GM12865 (cell line): ENCODE measurements around the gene FNDC1.

ENCODE experiments used
- DNase-seq: peaks from one replicate; pipeline ENCODE4 v3.0.0; 2010; ENCODE audit warnings: low read depth
- H3K4me3 ChIP-seq: 2 replicates; pipeline ENCODE4 v1.5.1; 2011; ENCODE audit warnings: mild to moderate bottlenecking, low read depth, low read length, control low read depth
- TF ChIP-seq, protein P1 (sequence below): IDR thresholded peaks from 2 replicates; pipeline ENCODE4 v1.5.1; 2011; ENCODE audit warnings: low read length, control low read depth, low read depth, inconsistent platforms; ENCODE audit not compliant: insufficient read depth; ENCODE audit errors: missing control alignments

FNDC1 gene

DNA sequence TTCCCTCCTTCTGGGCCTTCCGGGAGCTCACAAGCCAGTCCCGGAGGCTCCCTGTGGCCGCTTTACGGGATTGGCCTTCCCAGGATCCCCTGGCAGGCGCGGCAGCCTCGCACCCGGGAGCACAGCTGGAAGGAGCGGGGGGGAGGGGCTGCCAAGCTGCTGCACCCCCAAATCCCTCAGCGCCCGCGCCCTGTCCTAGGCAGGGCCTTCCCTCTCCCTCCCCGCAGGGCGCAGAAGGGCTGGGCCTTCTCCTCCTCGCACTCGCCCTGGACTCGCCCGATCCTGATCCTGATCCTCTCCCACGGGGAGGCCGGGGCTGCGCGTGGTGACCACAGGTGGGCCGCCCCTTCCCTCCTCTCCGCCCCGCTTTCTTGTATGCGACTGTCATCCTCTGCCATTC lies 146.4 kb downstream of the FNDC1 start:
- TF ChIP-seq, protein P1, sequence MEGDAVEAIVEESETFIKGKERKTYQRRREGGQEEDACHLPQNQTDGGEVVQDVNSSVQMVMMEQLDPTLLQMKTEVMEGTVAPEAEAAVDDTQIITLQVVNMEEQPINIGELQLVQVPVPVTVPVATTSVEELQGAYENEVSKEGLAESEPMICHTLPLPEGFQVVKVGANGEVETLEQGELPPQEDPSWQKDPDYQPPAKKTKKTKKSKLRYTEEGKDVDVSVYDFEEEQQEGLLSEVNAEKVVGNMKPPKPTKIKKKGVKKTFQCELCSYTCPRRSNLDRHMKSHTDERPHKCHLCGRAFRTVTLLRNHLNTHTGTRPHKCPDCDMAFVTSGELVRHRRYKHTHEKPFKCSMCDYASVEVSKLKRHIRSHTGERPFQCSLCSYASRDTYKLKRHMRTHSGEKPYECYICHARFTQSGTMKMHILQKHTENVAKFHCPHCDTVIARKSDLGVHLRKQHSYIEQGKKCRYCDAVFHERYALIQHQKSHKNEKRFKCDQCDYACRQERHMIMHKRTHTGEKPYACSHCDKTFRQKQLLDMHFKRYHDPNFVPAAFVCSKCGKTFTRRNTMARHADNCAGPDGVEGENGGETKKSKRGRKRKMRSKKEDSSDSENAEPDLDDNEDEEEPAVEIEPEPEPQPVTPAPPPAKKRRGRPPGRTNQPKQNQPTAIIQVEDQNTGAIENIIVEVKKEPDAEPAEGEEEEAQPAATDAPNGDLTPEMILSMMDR = no peak
- H3K4me3 ChIP-seq = no peak overlapping the region
- DNase-seq = no peak

DNA sequence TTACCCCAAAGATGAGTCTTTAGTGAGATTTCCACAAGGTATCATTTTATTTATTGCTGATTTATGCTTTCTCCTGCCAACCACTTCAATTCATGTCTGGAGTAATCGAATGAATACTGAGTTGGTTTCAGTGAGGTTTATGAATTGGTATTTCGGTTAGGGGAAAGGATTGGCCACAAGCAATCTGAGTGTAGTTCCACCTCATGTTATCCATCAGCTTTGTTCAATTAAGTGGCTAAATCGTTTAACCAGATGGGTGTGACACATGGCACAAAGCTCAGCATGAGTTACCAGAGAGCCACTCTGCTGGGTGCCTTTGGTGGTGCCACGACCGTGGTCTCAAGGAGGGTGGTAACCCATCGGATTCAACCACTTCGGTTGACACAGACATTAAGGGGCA lies 148.2 kb downstream of the FNDC1 start:
- no peak overlapping the region for H3K4me3 ChIP-seq
- no peak for DNase-seq
- TF ChIP-seq, protein P1 = no peak

DNA sequence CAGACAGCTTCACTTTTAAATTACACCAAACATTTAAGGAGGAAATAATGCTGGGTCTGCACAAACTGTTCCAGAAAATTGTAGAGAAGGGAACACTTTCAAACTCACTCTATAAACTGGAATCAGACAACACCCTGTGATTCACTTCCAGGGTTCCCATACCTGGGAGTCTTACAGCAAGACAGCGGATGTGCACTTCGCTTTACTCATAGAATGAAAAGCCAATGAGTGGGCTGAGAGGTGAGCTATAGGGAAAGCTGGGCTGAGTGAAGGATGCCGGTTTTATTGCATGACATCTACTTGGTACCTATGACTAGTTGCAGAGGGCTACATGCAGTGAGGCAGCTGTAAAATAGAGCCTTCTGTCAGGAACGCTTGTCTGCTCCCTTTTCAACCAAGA lies 152.1 kb downstream of the FNDC1 start:
- TF ChIP-seq, protein P1 = no peak
- no peak for DNase-seq
- H3K4me3 ChIP-seq = no peak overlapping the region
